Upper lobe of left lung (tissue), 4 donors: Measurements from ENCODE around the gene EEF1AKMT4.

Experiments used
- CTCF ChIP-seq, 6 experiments: fragments of 450-650 bp in 4 of 6; fragments of 200-600 bp in 2 of 6; sonication (generic) in 2 of 6; IDR thresholded peaks; one replicate each; pipeline ENCODE4 v1.5.1; 2016 to 2019; ENCODE audit warnings: antibody characterized with exemption in 6 of 6
- POLR2A ChIP-seq, 4 donors: fragments of 450-650 bp; IDR thresholded peaks; one replicate each; pipeline ENCODE4 v1.5.1; 2016 to 2017; ENCODE audit warnings: antibody characterized with exemption in 4 of 4, mild to moderate bottlenecking in 2 of 4

- no peak for TF ChIP-seq POLR2A (IDR thresholded peaks at IDR 0.05)
- no peak for TF ChIP-seq CTCF (IDR thresholded peaks at IDR 0.05)
Measured at GRCh38 chr3:184240384-184241140, 8.9 kb upstream of the EEF1AKMT4 start.
